Omental fat pad (tissue), 4 donors: Measurements from ENCODE around the gene ITGAV. TPM values are rescaled to one million over a fixed set of nuclear protein-coding genes. Genes with fewer than 3 reads are reported as not detected.

Experiments used
- ATAC-seq: fragments of 150-250 bp; one replicate; pipeline ENCODE4 v1.9.1; 2016; ENCODE audit warnings: mild to moderate bottlenecking, moderate library complexity; ENCODE audit not compliant: low FRiP score
- DNase-seq: peaks from one replicate; pipeline ENCODE4 v3.0.0-alpha.2; 2019; ENCODE audit warnings: low spot score
- CTCF ChIP-seq, 3 donors: fragments of 450-650 bp; IDR thresholded peaks; one replicate each; pipeline ENCODE4 v1.5.1; 2016 to 2017; ENCODE audit warnings: antibody characterized with exemption in 3 of 3, mild to moderate bottlenecking in 3 of 3, moderate library complexity in 2 of 3
- total RNA-seq, 4 donors: library from RNA; depleted of rRNA; stranded (reverse); fragments of >200 nt; gene quantifications; one replicate each; pipeline ENCODE4 v1.1.0, GENCODE V29; 2016

The ITGAV gene
- total RNA-seq, 4 donors from 2014 or later: 81.3 to 155 (median 111) TPM

- no peak for ATAC-seq
- no peak for TF ChIP-seq CTCF (IDR thresholded peaks at IDR 0.05)
- no peak for DNase-seq
These were observed 98.0 kb downstream of the ITGAV start for GRCh38 chr2:186687807-186688211.

GRCh38 chr2:186688813-186689212 lies 99.0 kb downstream of the ITGAV start:
- TF ChIP-seq CTCF (IDR thresholded peaks at IDR 0.05): no peak
- ATAC-seq (no peak), DNase-seq (no peak)

- TF ChIP-seq CTCF (IDR thresholded peaks at IDR 0.05): no peak
- DNase-seq (no peak), ATAC-seq (no peak)
These were observed 100.9 kb downstream of the ITGAV start for GRCh38 chr2:186690786-186691185.

- ATAC-seq: no peak
- no peak for DNase-seq
- no peak for TF ChIP-seq CTCF (IDR thresholded peaks at IDR 0.05)
These were observed 101.4 kb downstream of the ITGAV start for GRCh38 chr2:186691231-186691630.

- no peak for ATAC-seq
These were observed 102.0 kb downstream of the ITGAV start for GRCh38 chr2:186691900-186692299.

GRCh38 chr2:186693446-186693832 lies 103.6 kb downstream of the ITGAV start:
- no peak for DNase-seq
- no peak for TF ChIP-seq CTCF (IDR thresholded peaks at IDR 0.05)

More at GRCh38 chr2:186691900-186692299, 102.0 kb downstream of the ITGAV start:
- DNase-seq: no peak
- TF ChIP-seq CTCF (IDR thresholded peaks at IDR 0.05): no peak

GRCh38 chr2:186695081-186695756 lies 105.4 kb downstream of the ITGAV start:
- peak; percentile 72 for ATAC-seq
- DNase-seq: no peak

More at GRCh38 chr2:186693446-186693832, 103.6 kb downstream of the ITGAV start:
- no peak for ATAC-seq

More at GRCh38 chr2:186695081-186695756, 105.4 kb downstream of the ITGAV start:
- no peak for TF ChIP-seq CTCF (IDR thresholded peaks at IDR 0.05)
